Measurements from ENCODE around the gene POLG.

The POLG gene

GRCh38 chr15:89340573-89340972 lies 5.9 kb upstream of the POLG start:
- H3K4me3 ChIP-seq (ENCODE audit: low read depth, low read length) = no peak overlapping the region
- no peak for TF ChIP-seq CTCF (IDR thresholded peaks at IDR 0.05; ENCODE audit: insufficient read depth, low read depth, low read length, missing control alignments)
- DNase-seq (ENCODE audit: low read depth) = no peak

- no peak for TF ChIP-seq CTCF (IDR thresholded peaks at IDR 0.05; ENCODE audit: insufficient read depth, low read depth, low read length, missing control alignments)
- DNase-seq (ENCODE audit: low read depth) = no peak
- no peak overlapping the region for H3K4me3 ChIP-seq (ENCODE audit: low read depth, low read length)
Measured at GRCh38 chr15:89338036-89338435, 3.4 kb upstream of the POLG start.

- TF ChIP-seq CTCF (IDR thresholded peaks at IDR 0.05; ENCODE audit: insufficient read depth, low read depth, low read length, missing control alignments) = no peak
- peak overlapping the region; percentile 64 for H3K4me3 ChIP-seq (ENCODE audit: low read depth, low read length)
- no peak for DNase-seq (ENCODE audit: low read depth)
Measured at GRCh38 chr15:89335298-89336041, 846 bp upstream of the POLG start.

- H3K4me3 ChIP-seq (ENCODE audit: low read depth, low read length) = peak overlapping the region; percentile 85
- no peak for DNase-seq (ENCODE audit: low read depth)
- no peak for TF ChIP-seq CTCF (IDR thresholded peaks at IDR 0.05; ENCODE audit: insufficient read depth, low read depth, low read length, missing control alignments)
Measured at GRCh38 chr15:89333959-89334509, 590 bp downstream of the POLG start.

GRCh38 chr15:89333011-89333860 lies 1.4 kb downstream of the POLG start:
- TF ChIP-seq CTCF (IDR thresholded peaks at IDR 0.05; ENCODE audit: insufficient read depth, low read depth, low read length, missing control alignments) = no peak
- peak; percentile 22 for DNase-seq (ENCODE audit: low read depth)
- peak overlapping the region; percentile 85 for H3K4me3 ChIP-seq (ENCODE audit: low read depth, low read length)

- TF ChIP-seq CTCF (IDR thresholded peaks at IDR 0.05; ENCODE audit: insufficient read depth, low read depth, low read length, missing control alignments) = peak; percentile 46
- peak; percentile 34 for DNase-seq (ENCODE audit: low read depth)
- H3K4me3 ChIP-seq (ENCODE audit: low read depth, low read length) = no peak overlapping the region
Measured at GRCh38 chr15:89332446-89332845, 2.2 kb downstream of the POLG start.
